HS-5 (cell line): Measurements from ENCODE around the gene CBR4.
"Not testable (repeated sequence)": the region's sequence is repeated elsewhere in the genome, so short reads cannot be mapped to it uniquely, and the experiment has no call there.

Experiments used
- DNase-seq: peaks from one replicate; pipeline ENCODE4 v3.0.0-alpha.2; 2012; ENCODE audit warnings: low read depth

Gene CBR4

DNA sequence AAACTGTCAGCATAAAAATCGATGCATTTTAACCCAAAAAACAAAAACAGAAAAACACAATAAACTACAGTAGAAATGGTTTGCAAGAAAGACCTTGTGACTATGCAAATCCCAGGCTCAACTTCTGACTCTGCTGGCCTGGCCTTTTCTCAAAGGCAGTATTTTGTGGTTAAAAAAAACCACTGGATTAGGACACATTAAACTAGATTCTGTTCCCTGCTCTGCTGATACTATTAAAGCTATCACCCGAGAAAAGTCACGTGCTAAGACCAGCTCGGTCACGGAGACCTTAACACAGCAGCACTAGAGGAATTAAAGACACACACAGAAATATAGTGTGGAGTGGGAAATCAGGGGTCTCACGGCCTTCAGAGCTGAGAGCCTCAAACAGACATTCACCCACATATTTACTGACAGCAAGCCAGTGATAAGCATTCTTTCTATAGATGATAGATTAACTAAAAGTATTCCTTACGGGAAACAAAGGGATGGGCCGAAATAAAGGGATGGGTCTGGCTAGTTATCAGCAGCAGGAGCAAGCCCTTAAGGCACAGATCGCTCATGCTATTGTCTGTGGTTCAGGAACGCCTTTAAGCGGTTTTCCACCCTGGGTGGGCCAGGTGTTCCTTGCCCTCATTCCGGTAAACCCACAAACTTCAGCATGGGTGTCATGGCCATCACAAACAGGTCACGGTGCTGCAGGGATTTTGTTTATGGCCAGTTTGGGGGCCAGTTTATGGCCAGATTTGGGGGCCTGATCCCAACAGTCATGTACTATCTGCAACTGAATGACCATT lies 16.1 kb downstream of the CBR4 start:
- no peak for DNase-seq

DNA sequence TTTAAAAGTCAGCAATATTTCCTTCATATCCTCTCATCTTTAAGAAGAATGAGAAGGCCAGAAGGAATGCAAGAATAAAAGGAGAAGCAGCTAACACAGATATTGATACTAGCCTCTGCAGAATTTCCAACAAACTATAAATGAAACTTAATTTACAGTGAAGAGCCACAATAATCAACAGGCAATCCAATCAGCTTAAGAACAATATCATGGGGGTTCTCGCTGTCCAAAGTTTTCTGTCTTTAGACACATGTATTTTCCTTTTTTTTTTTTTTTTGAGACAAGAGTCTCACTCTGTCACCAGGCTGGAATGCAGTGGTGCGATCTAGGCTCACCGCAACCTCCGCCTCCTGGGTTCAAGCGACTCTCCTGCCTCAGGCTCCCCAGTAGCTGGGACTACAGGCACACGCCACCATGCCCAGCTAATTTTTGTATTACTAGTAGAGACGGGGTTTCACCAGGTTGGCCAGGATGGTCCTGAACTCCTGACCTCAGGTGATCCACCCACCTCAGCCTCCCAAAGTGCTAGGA lies 17.0 kb downstream of the CBR4 start:
- DNase-seq = not testable (repeated sequence)

DNA sequence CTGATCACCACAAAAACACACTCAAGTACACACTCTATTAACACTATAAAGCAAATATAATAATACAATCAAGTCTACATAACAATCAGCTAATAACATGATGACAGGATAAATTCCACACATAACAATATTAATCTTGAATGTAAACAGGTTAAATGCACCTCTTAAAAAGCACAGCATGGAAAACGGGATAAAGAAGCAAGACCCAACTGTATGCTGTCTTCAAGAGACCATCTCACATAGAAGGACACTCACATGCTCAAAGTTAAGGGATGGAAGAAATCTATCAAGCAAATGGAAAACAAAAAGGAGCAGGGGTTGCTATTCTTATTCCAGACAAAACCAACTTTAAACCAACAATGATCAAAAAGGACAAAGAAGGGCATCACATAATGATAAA lies 28.1 kb downstream of the CBR4 start:
- DNase-seq = no peak

DNA sequence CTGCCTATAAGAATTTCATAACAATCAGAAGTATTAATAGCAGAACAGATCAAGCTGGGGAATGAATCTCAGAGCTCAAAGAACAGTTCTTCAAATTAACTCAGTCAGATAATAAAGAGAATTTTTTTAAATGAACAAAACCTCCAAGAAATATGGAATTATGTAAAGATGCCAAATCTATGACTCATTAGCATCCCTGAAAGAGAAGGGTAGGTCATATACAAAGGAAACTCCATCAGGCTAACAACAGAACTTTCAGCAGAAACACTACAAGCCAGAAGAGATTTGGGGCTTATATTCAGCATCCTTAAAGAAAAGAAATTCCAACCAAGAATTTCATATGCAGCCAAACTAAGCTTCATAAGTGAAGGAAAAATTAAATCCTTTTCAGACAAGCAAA lies 28.6 kb downstream of the CBR4 start:
- DNase-seq = peak; percentile 44

DNA sequence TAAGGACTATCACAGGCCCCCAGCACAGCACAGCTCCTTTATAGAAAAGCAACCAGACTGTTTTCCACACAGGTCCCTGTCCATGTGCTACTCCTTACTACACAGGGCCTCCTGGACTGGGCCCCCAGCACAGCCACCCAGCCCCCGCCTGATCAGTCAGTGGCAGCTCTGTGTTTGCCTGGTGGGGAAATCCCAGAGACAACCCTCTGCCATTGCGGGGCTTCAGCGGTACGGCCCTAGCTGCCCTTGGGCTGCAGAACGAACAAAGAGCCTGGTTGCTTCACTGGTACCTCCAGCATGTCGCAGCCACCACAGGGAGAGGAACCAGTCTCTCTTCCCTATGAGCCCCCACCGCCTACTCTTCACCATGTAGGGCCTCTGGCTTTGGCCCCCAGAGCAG lies 30.7 kb downstream of the CBR4 start:
- no peak for DNase-seq

DNA sequence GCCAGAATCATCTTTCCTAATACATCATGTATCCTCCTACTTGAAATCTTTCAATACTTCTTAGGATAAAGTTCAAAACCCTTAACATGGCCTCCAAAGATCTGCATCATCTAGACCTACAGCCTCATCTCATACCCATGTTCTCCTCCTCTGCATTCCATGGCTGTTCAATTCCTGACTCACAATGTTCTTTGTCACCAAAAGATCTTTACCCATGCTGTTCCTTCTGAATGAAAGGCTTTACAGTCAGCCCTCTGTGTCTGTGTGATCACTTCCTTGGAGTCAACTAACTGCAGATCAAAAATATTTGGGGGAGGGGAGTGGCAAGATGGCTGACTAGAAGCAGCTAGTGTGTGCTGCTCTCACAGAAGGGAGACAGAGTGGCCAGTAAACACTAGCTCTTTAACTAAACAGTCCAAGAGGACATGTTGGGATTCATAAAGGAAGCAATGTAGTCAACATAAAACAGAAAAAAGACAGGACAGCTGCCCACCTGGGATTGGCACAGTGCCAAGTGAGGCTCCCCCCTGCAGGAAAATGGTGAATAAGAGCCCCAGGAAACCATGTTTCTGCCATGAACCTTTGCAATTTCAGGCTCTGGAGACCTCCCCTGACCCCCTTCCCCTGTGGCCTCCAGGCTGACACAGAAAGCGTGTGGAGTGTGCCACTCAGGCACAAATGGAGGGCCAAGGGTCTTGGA lies 31.9 kb downstream of the CBR4 start:
- peak; percentile 46 for DNase-seq

DNA sequence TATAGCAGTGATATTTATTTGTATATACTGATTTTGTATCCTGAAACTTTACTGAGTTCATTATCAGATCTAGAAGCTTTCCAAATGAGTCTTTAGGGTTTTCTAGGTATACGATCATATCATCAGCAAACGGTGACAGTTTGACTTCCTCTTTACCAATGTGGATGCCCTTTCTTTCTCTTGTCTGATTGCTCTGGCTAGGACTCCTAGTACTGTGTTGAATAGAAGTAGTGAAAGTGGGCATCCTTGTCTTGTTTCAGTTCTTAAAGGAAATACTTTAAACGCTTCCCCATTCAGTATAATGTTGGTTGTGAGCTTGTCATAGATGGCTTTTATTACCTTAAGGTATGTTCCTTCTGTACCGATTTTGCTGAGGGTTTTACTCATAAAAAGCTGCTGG lies 37.5 kb downstream of the CBR4 start:
- no peak for DNase-seq

DNA sequence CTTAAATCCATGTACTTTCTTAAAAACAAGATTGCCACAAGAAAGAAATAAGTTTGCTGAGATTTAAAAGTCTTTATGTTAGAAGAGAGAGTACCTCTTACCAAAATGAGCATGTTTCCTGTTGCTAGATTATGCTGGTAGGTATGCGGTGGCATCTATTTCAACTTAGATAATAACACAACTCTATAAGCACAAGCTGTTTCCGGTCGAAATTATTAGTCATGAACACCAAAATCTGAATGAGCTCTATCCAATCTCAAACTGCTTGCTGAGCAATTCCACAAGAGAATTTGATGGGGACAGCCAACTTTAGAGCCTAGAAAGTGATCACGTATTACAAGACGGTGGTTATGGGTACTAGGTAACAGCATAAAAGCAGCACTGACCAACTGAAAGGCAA lies 49.3 kb downstream of the CBR4 start:
- no peak for DNase-seq

DNA sequence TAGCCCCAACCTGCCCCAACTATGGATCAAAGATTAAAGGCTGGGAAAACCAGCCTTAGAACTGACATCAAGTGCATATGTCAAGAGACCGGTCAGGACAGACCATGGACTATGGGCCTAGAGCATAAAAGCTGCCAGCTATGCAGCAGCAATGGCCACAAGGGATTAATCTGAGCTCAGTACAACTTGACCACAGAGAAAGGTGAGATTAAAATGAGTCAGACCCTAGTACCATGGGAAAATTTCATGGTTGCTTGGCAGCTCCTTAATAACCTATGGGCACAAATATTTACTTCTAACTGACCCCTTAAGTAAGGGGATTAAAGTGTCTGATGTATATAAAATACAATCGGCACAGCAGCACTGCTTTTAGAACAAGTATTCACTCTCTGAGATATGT lies 54.4 kb downstream of the CBR4 start:
- no peak for DNase-seq

DNA sequence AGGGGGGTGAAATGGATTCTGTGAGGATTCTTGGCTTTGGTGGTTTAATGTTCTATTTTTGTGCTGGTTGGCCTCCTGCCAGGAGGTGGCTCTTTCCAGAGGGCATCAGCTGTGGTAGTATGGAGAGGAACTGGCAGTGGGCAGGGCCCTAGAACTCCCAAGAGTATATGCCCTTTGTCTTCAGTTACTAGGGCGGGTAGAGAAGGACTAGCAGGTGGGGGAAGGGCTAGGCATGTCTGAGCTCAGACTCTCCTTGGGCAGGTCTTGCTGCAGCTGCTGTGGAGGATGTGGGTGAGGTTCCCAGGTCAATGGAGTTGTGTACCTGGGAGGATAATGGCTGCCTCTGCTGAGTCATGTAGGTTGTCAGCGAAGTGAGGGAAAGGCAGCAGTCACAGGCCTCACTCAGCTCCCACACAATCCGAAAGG lies 57.2 kb downstream of the CBR4 start:
- not testable (repeated sequence) for DNase-seq

DNA sequence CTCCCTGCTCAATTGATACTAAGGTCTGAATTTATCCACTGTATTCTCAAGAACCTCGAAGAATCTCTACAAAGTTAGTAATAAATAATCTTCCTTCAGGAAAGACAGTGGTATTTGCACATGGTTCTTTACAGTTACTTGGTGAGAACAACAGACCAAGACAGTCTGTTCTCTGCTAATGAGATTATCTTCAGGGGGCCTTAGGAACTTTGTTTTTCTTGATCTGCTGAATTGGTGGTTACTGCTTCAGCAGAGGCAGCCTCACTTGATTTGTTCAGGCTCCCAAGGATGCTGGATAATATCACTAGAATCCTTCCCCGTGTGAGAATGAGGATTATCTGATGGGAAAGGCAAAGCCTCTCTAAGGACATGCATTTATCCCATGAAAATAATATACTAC lies 64.8 kb downstream of the CBR4 start:
- DNase-seq = no peak

DNA sequence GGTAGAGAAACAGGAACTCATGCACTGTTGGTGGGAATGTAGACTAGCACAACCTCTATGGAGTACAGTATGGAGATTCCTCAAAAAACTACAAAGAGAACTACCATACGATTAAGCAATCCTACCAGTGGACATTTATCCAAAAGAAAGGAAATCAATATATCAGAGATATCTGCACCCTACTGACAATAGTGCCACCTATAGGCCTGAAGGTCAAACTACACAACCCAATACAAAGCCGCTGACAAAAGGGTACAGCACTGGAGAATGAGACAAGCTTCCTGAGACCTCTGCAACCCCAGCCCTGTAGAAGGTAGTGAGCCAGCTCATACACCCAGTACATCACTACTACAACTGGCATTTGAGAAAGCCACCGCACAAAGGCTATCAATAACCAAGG lies 67.1 kb downstream of the CBR4 start:
- no peak for DNase-seq
